GM18873 (cell line): ENCODE data around the gene INHBE.
"Not testable (repeated sequence)": the region's sequence is repeated elsewhere in the genome, so short reads cannot be mapped to it uniquely, and the experiment has no call there.

ENCODE experiments used
- ATAC-seq: cut with Tn5 transposase; IDR thresholded peaks from one replicate; pipeline ENCODE4 v1.9.1; 2021; ENCODE audit warnings: mild to moderate bottlenecking, moderate library complexity, moderate number of reproducible peaks; ENCODE audit not compliant: unreplicated experiment, low FRiP score

Gene INHBE

DNA sequence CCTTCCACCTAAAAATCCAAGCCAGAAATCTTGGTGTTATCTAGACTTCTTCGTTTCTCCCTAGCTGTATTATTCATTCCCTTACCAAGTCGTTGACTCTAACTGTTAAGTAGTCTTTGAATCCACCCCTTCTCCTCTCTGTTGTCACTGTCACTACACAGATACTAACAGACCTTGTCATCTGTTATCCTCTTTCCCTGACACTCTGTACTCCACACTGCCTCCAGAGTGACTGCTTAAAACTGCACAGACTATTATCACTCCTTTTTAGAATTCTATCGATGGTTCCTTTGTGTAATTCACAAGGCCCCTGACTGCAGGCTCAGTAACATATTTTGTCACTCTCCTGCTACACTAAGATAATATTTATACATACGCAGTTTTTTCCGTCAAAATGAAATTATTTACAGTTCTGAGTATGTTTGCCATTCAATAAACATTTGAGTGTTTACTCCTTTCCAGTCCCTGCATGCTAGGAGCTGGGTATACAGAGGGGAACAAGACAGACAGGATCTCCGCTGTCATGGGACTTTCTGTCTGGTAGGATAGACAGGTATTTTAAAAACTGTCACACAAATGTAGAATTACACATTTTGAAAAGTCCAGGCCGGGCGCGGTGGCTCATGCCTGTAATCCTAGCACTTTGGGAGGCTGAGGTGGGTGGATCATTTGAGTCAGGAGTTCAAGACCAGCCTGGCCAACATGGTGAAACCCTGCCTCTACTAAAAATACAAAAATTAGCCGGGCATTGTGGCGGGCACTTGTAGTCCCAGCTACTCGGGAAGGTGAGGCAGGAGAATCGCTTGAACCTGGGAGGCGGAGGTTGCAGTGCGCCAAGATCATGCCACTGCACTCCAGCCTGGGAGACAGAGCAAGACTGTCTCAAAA is 36.5 kb downstream of the INHBE start:
- ATAC-seq = no peak

DNA sequence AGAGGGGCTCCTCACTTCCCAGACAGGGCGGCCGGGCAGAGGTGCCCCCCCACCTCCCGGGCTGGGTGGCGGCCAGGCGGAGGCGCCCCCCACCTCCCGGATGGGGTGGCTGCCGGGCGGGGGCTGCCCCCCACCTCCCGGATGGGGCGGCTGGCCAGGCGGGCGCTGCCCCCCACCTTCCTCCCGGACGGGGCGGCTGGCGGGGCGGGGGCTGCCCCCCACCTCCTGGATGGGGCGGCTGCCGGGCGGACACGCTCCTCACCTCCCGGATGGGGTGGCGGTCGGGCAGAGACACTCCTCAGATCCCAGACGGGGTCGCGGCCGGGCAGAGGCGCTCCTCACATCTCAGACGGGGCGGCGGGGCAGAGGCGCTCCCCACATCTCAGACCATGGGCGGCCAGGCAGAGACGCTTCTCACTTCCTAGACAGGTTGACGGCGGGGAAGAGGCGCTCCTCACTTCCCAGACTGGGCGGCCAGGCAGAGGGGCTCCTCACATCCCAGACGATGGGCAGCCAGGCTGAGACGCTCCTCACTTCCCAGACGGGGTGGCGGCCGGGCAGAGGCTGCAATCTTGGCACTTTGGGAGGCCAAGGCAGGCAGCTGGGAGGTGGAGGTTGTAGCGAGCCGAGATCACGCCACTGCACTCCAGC is 40.1 kb downstream of the INHBE start:
- ATAC-seq = not testable (repeated sequence)

DNA sequence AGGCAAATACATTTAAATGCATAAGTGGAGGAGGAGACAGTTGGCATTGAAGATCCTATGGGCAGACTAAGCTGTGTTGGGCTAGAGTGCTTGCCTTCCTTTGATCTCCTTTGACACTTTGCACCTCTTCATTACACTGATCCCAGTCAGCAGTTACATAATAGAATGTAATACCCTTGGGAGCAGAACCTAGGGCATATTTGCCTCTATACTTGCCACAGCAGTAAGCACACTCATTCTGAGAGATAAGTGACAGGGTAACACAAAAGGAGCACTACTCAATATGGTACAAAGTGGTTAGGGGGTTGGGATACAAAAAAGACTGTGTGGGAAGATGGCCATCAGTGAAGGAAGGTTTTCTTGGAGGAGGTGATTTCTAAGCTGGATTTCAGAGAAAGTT is 41.7 kb downstream of the INHBE start:
- no peak for ATAC-seq

DNA sequence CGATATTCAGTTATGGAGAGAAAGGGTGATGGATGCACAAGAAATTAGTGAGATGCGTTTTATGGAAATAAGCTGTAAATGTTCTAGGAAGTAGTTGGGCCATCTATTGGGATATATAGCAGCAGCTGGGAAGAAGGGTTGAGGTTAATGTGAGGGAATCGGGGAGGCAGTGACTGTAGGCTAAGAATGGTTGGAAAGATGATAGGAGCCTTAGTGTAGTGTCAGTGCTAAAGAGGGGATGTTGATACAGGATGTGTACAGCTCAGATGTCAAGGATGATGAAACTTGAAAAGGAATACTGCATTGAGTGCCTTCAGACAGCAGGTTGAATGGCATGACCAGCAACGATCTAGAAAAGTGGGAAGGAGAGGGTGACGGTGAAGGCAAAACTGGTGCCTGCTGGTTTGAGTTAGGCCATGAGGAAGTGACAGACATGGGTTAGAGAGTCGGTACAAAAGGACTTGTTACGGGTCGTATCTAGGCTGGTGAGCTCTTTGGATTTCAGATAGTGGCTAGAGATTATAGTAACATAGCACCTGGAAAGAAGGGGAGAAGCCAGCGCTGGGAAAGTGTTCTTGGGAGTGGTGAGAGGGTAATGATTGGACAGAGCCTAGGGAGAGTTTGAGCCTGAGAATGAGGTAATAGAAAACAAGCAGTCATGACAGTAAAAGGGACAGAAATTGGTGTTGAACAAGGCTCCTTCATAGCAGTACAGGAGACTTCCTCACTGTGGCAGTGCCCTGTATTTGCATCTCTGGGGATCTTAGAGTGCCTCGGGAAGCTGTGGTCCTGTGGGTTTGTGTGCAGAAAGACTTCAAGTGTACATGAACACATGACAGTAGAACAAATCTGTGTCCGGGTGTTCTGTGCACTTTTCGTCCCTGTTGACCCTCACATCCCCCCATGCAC is 42.4 kb downstream of the INHBE start:
- no peak for ATAC-seq

DNA sequence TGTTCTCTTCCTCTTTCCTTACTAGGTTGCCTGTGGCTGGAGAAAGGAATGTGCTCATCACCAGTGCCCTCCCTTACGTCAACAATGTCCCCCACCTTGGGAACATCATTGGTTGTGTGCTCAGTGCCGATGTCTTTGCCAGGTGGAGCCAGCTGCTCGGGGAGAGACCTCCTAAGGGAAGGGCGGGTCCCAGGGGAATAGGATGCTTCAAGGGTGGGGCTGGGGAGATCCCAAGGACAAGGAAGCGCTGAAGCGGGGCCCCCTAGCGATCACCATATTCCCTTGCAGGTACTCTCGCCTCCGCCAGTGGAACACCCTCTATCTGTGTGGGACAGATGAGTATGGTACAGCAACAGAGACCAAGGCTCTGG is 43.0 kb downstream of the INHBE start:
- ATAC-seq = no peak

DNA sequence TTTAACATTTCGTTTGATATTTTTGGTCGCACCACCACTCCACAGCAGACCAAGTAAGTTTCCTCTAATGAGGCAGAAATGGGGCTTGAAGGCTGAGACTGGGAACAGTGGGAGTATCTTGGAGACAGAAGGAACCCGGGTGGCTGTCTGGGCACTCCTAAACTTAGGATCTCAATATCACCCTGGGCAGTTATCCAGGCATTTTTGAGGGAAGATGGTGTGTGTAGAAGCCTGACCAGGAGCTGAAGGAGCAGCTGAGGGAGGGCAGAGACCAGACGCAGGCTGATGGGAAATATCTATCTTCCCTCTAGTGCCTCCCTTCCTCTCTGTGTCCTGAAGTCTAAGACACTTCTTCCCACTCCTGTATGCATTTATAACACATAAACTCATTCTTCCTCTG is 43.5 kb downstream of the INHBE start:
- no peak for ATAC-seq

DNA sequence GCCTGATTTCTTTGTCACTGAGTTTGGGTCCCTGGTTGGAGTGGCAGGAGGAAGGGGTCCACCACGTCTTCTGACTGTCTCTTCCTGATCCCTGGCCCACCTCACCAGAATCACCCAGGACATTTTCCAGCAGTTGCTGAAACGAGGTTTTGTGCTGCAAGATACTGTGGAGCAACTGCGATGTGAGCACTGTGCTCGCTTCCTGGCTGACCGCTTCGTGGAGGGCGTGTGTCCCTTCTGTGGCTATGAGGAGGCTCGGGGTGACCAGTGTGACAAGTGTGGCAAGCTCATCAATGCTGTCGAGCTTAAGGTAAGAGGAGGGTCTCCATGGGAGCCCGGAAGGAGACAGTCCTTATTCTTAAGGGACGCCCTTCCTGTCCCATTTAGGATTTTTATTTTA is 45.1 kb downstream of the INHBE start:
- no peak for ATAC-seq

DNA sequence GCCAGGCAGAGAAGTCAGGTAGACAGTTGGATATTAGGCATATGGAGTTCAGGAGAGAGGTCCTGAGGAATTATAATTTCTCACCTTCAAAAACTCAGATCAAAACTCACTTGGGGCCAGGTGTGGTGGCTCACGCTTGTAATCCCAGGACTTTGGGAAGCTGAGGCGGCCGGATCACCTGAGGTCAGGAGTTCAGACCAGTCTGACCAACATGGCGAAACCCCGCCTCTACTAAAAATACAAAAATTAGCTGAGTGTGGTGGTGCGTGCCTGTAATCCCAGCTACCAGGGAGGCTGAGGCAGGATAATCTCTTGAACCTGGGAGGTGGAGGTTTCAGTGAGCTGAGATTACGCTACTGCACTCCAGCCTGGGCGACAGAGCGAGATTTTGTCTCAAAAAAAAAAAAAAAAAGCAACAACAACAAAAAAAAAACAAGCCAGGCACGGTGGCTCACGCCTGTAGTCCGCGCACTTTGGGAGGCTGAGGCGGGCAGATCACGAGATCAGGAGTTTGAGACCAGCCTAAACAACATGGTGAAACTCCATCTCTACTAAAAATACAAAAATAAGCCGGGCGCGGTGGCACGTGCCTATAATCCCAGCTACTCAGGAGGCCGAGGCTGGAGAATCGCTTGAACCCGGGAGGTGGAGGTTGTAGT is 47.3 kb downstream of the INHBE start:
- ATAC-seq = not testable (repeated sequence)

DNA sequence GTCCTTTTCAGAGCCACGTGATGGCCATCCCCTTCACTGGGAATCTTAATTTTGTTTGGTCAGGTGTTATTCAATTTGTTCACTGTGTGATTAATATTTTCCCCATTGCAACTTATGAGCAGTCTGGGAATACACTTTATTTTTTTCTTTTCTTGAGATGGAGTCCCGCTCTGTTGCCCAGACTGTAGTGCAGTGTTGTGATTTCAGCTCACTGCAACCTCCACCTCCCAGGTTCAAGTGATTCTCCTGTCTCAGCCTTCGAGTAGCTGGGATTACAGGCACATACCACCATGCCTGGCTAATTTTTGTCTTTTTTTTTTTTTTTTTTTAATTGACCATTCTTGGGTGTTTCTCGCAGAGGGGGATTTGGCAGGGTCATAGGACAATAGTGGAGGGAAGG is 51.4 kb downstream of the INHBE start:
- not testable (repeated sequence) for ATAC-seq
